Fibroblast of the conjunctiva (primary cell): ENCODE measurements around the gene ZFAND3.

Experiments
- DNase-seq: peaks from one replicate; pipeline ENCODE4 v3.0.0-alpha.2; 2010; ENCODE audit warnings: low read depth

The ZFAND3 gene

GRCh38 chr6:37894585-37894984 is 75.1 kb downstream of the ZFAND3 start:
- DNase-seq = no peak

GRCh38 chr6:37897321-37897720 is 77.8 kb downstream of the ZFAND3 start:
- DNase-seq = no peak

- no peak for DNase-seq
Observed at GRCh38 chr6:37897818-37898515, 78.4 kb downstream of the ZFAND3 start.

- no peak for DNase-seq
Observed at GRCh38 chr6:37903351-37904340, 84.1 kb downstream of the ZFAND3 start.

- no peak for DNase-seq
Observed at GRCh38 chr6:37904590-37904989, 85.1 kb downstream of the ZFAND3 start.

- no peak for DNase-seq
Observed at GRCh38 chr6:37906121-37906520, 86.6 kb downstream of the ZFAND3 start.

- DNase-seq = no peak
Observed at GRCh38 chr6:37910998-37911397, 91.5 kb downstream of the ZFAND3 start.

- DNase-seq = no peak
Observed at GRCh38 chr6:37913210-37913609, 93.7 kb downstream of the ZFAND3 start.

GRCh38 chr6:37915463-37915862 is 95.9 kb downstream of the ZFAND3 start:
- no peak for DNase-seq

- DNase-seq = no peak
Observed at GRCh38 chr6:37916149-37916548, 96.6 kb downstream of the ZFAND3 start.

GRCh38 chr6:37916675-37917074 is 97.1 kb downstream of the ZFAND3 start:
- no peak for DNase-seq

- DNase-seq = no peak
Observed at GRCh38 chr6:37917566-37917965, 98.0 kb downstream of the ZFAND3 start.

GRCh38 chr6:37919417-37920157 is 100.1 kb downstream of the ZFAND3 start:
- no peak for DNase-seq

- no peak for DNase-seq
Observed at GRCh38 chr6:37920667-37921066, 101.1 kb downstream of the ZFAND3 start.

- DNase-seq = no peak
Observed at GRCh38 chr6:37922563-37922962, 103.0 kb downstream of the ZFAND3 start.

- DNase-seq = no peak
Observed at GRCh38 chr6:37923514-37923913, 104.0 kb downstream of the ZFAND3 start.

- DNase-seq = no peak
Observed at GRCh38 chr6:37926661-37927060, 107.1 kb downstream of the ZFAND3 start.

GRCh38 chr6:37928217-37928616 is 108.7 kb downstream of the ZFAND3 start:
- DNase-seq = no peak

GRCh38 chr6:37930288-37930971 is 110.9 kb downstream of the ZFAND3 start:
- no peak for DNase-seq

GRCh38 chr6:37931066-37931465 is 111.5 kb downstream of the ZFAND3 start:
- no peak for DNase-seq

- DNase-seq = no peak
Observed at GRCh38 chr6:37934276-37934675, 114.7 kb downstream of the ZFAND3 start.

- DNase-seq = no peak
Observed at GRCh38 chr6:37936150-37936549, 116.6 kb downstream of the ZFAND3 start.
